ENCODE data around the gene MAB21L2.

The MAB21L2 gene

DNA sequence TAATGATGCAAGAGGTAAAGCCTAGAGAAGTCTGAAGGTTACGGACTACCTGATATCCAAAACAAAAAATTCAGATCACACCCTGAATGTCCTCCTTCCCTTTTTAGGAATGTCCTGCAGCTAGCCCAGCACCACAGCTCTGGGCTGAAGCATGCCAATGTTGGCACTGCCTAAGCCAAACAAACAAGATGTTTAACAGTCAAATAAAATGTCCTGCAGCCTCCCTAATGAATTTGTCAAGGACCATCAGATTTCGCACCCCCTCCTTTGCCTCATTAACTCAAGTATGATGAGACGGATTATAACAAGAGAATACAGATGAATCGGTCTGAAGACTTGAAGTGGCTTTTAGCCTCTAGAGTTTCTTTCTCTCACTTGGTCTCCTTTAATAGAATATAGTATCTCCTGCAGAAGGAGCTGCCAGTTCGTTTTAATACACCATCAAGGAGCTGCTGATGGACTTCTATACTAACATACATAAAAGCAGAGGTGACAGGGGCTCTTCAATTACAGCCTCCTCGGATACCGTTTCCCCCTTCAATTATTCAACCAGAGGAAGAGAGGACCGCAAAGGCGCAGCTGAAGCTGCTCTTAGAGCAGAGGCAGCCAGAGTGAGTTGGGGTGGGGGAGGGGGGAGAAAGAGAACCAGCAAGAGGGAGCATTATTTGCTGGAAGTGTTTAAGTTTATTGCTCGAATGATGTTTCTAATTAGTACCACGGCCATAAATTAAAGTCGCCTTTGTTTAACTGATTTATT lies 3.0 kb upstream of the MAB21L2 start:
- DNase-seq = no peak

DNA sequence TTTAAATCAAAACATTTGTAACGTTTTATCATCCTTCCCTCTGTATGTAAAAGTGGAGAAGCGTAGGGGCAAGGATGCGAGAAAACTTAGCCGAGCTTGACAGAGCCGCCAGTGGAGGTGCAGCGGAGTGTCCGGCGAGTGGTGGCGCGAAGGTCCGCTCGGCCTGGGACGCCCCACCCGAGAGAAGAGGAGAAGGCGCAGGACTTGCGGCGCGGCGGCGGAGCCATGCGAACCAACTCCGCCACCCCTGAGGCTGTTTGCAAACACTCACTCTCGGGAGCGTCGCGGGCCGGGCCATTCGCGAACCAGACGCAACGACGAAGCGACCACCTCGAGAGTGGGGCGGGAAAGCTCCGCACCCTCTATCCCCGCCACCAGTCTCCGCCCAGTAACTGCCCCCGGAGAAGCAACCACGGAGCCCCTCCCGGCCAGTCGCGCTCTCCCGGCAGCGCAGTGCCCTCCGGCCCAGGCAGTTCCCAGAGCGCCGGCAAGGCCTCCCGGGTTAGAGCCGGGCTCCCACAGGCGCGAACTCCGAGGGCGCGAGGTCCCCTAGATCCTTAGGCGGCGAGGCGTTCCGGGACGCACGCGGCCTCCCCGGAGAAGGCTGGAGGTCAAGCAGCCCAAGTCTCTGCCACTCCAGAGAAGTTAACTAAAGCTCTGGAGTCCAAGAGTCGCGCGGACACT lies 2.3 kb upstream of the MAB21L2 start:
- DNase-seq = no peak

DNA sequence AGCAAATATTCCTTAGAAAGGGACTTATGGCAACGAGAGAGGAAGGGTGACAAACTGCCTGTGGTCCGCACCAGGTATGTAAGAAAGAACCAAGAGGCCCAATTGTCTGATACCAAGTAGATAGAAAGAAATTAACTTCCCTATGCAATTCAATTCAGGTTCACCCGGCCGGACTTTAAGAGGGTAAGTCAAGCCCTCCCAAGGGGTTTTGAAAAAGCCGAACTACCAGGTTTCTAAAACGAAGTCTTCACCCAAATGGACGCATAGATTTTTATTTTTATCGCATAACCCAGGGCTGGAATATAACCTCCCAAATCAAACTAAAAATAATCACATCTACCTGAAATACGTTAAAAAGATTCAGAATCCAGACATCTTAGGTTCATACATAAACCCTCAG lies 1.6 kb upstream of the MAB21L2 start:
- DNase-seq = no peak

DNA sequence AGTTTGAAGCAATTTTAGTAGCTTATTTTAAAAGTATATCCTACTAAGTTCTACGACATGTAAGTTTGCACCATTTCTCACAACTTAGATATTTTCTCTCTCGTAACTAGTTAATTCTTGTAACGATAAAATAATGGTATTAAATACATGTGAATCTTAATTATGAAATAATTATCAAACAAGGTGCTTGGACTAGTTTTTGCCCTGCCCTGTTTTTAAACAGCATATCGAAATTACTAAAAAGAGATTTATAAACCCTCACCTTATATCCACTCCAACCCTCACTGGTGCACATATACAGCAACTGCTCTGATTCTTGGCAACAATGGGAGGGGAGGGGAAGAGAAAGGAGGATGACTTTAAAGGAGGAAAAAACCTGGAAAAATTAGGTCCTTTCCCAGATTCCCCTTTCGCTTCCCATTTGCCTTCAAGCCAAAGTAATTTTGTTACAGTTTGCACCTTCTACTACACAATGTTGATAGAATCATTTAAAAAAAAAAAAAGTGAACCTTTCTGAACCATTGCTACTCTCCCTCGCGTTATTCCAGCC lies 820 bp upstream of the MAB21L2 start:
- no peak for DNase-seq

DNA sequence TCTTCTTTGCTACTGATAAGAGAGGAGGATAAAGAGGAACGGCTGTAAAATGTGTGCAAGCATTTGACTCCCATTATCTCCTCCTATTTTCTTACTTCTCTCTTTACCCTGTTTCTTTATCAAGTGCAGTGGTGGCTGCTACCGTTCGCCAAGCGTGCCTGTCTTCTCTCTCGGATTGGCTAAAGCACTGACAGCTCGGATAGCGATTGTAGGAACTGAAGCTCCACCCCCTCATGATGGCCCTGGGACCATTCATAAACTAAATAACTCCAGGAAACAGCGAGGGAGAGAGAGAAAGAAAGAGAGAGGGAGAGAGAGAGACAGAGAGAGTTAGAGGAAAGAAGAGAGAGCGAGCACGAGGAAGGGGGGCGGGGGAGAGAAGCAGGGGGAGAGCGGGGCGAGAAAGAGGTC lies 305 bp upstream of the MAB21L2 start:
- DNase-seq = no peak

DNA sequence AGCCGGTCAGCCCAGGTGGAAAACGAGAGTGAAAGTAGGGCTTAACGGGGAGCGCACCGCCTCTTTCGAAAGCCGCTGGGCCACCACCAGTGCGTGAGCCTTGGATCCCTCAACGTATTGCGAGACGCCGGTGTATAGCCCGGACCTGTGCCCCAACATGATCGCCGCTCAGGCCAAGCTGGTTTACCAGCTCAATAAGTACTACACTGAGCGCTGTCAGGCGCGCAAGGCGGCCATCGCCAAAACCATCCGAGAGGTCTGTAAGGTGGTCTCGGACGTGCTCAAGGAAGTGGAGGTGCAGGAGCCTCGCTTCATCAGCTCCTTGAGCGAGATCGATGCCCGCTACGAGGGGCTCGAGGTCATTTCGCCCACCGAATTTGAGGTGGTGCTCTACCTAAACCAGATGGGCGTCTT lies 929 bp downstream of the MAB21L2 start:
- DNase-seq = no peak

- DNase-seq = no peak
Measured at GRCh38 chr4:150583287-150584110, 1.5 kb downstream of the MAB21L2 start.

DNA sequence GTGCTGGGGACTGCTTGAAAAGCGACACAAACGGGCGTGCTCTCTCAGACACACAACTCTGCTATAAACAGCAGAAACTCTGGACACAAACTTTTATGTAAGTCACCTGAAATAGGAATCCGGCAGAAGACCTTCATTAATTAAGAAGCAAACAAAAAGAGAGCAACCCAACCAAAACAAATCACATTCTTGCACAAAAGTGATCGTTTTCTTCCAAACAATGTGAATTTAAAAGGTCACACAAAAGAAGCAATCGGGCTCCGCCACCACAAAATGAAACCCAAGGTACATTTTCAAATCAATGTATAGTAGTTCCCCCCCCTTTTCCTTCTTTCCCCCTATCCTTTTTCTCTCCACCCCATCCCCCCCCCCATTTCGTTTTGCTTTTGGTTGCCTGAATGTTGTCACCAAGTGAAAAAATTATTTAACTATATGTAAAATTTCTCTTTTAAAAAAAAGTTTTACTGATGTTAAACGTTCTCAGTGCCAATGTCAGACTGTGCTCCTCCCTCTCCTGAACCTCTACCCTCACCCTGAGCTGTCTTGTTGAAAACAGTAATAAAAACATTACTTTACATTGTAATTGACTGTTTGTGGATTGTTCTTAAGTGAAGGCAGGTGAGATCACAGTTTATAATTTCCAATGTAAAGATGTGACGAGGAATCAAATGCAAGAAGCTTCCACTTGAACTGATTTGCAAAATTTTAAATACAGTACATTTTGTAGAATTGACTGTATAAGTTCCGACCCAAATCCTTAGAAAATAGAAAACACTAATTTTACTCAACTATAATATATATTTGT lies 2.4 kb downstream of the MAB21L2 start:
- DNase-seq = no peak

- DNase-seq = no peak
Measured at GRCh38 chr4:150585611-150586010, 3.7 kb downstream of the MAB21L2 start.

DNA sequence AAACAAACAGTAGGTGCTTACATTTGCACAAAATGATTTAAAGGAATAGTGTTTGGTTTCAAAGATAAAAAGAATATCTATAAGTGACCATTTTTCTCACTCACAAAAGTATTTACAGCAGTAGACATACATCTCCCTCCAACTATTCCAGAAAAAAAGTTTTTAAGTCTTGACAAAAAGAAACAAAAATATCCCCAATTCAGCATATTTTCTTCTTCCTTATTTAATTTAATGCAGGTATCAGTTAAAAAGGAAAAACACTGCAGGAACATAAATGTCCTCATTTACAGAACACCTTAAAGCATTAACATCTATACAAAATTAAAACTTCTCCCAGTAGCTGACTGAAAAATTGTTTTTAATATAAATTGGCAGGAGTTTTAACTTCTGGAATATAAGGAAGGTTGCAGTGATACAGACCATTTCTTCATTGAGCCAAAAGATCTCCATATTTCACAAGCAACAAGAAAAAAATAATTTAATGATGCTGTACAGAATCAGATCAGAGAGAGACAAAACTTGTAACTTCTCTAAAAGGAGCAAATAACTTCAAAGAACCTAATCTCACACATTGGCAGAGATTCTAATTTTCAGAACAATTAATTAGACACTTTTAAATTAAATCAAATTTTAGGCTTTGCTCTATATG lies 4.3 kb downstream of the MAB21L2 start:
- DNase-seq = no peak

- no peak for DNase-seq
Measured at GRCh38 chr4:150588316-150588715, 6.4 kb downstream of the MAB21L2 start.

GRCh38 chr4:150589157-150589556 lies 7.2 kb downstream of the MAB21L2 start:
- DNase-seq = no peak

- DNase-seq = no peak
Measured at GRCh38 chr4:150590631-150591030, 8.7 kb downstream of the MAB21L2 start.

- no peak for DNase-seq
Measured at GRCh38 chr4:150591406-150591805, 9.5 kb downstream of the MAB21L2 start.

DNA sequence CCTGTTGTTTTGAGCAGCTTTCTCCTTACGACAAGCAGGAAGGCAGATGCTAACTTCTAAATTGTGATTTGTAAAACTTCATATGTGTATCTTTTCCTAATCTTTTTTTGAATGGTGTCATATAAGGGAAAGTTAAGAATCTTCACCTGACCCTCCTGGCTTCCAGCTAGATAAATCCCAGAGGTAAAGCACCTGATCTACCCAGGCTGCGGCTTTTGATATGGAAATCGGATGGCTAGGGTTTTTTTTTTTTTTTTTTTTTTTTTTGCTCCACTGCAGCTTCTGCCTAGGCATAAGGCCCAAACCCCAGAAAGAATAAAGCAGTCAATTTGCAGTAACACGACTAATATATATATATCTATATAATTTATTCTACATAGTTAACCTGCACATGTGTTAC lies 10.0 kb downstream of the MAB21L2 start:
- DNase-seq = no peak

DNA sequence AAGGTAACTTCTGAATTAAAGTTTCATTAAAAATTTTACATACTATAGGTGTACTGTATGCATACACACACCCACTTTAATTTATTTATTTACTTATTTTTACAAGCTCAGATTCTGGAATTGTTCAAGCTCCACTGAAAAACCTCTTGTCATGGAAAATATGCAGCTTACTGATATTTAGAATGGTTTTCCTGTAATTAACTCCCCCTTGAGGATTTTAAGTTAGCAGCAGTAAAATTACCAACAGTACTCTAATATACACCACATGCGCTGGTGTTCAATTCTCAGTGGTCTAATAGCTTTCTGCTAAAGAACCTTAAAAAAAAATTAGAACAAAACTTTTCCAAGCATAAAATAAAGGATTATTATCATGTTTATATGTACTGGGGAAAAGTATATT lies 12.0 kb downstream of the MAB21L2 start:
- no peak for DNase-seq

DNA sequence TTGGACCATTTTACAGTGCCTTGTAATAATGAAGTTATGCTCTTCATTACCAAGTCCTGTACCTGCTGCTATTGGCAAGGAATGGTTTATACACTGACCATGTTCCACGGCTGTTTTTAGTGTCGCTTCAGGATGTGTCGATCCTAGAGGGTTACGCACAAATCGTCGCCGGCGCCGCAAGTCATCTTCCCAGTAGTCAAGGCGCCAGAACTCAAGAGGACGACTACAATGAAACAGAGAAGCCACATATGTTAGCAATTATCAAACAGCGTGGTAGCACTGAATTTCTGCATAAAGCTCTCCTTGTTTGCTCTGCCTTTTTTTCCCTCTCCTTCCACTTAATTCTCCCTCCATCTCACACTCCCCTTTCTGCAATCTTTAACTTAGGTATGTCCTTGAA lies 17.0 kb downstream of the MAB21L2 start:
- DNase-seq = no peak

DNA sequence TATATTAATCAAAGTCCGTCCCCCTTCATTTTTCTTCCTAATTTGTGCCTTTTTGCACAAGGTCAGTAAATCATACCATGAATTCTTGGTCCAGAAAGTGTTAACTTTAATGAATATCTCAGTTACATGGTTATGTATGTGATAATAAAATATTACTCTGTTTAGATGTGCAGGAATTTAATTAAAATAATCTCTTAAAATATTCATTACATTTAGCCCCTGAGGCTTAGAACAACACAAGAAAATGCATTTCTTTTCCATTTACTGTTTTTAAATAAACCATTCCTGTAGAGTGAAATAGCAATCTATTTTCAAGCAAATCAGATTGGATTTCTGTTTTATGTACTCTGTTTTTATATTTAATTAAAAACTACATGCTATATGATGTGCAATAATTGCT lies 17.6 kb downstream of the MAB21L2 start:
- DNase-seq = no peak

GRCh38 chr4:150600812-150601445 lies 19.0 kb downstream of the MAB21L2 start:
- DNase-seq = no peak

- no peak for DNase-seq
Measured at GRCh38 chr4:150609131-150609530, 27.2 kb downstream of the MAB21L2 start.

- DNase-seq = no peak
Measured at GRCh38 chr4:150619042-150619441, 37.1 kb downstream of the MAB21L2 start.

DNA sequence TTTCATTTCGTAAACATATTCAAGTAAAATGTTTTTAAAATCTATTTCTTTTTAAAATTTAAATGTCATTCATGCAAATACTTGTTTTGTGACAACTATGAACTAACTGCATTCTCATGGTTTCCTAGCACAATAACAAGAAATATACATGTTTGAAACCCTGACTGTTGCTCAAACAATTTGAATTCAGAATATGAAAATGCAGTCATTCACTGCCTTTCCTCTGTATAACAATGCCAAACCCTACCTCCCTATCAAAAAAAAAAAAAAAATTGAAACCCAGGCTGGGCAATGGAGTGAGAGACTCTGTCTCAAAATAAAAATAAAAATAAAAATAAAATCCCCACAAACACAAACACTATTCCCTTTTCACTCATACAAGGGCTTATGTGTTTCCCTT lies 42.1 kb downstream of the MAB21L2 start:
- no peak for DNase-seq
